Measurements from ENCODE around the gene DNAH14.

Gene DNAH14

DNA sequence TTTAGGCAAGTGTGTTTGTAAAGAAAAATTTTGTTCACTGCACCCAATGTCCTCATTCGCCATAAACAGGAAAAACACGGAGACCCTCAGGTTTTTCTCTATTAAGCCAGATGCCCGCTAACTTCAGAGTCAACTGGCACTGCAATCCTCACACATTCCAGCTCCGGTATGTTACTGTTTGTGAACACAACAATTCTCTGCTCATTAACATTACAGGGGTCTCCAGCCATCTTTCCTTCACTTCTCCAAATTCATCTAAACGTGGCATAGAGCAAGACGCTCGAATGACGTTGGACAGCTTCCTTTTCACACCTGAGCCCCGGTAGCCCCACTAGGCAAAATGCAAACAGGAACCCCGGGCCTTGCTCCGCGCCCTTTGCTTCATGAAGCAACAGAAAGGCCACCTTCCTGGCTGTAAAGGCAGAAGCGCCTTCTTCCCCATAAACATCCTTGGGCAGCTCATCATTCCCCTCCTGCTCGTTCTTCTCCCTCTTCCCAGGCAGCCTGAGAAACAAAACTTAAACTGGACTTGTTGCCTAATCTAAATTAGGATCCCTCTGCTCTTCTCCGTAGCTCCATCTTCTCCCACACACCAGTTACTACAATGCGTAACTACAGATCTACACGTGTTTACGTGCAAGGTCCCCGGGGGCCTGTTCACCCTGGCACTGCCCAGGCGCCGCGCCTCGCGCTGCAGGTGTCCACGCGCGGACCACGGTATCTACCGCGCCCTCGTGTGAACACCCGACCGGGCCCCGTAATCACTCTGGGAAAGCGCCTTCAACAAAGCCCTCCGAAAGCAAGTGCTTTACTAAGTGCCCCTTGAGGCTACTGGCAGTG is 497.1 kb downstream of the DNAH14 start:
- Histone ChIP-seq H3K9ac (ENCODE audit: low read length) (peak overlapping the region; percentile 82), H3K4me3 (ENCODE audit: low read depth, low read length) (peak overlapping the region; percentile 97), H3K4me1 (ENCODE audit: control insufficient read depth, insufficient read depth, low read length) (peaks cover 32% of the 10 kb centered on the region), H3K9me3 (ENCODE audit: control insufficient read depth, insufficient read depth, low read depth, low read length) (peaks cover 11% of the 10 kb centered on the region; the same call in 1 of the 2 replicates), H3K36me3 (ENCODE audit: control insufficient read depth, insufficient read depth, low read length) (peaks cover 9% of the 10 kb centered on the region), H3K27ac (ENCODE audit: low read depth, low read length) (no peak overlapping the region), H3K27me3 (ENCODE audit: control insufficient read depth, insufficient read depth, low read length) (peaks cover 13% of the 10 kb centered on the region; the same call in 1 of the 2 replicates)

DNA sequence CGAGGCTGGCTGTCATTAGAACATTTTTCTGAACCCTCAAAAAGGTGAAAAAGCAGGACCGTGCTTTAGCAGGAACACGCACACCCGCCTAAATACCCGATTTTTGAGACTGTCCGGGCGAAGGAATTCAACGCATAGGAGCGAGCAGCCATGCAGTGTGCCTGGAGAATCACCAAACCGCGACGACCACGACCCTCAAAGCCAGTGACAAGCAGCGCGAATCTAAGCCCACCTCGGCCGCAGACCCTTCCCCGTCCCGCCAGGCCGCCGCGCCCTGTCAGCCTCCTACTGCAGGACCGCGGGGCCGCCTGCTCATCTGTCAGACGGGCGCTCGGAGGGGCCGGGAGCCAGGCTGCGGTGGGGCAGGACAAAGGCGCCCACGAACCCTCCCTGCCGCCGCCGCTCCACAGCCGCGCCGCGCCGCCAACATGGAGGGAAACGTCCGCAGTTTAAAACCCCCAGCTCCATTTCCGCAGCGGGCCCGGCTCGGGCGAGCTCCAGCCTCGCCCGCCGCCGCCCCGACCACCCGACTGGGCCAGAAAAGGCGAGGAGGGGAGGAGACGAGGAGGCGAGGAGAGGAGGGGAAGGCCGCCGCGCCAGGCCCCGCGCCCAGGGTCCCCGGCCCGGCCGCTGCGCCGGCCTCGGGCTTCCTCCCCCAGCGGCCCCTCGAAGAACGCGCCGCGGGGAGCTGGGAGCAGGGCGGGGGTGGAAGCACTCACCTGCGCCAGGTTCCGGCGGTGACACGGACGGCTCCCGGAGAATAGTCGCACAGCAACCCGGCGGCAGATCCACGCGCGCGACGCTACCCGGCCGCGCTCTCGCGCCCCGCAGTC is 498.0 kb downstream of the DNAH14 start, which contains the start of gene LBR:
Gene LBR (minus strand): TSS at position 804 of the 833 bp plus-strand sequence. CDS start 3,963 bp downstream, outside the sequence.
- Histone ChIP-seq H3K9me3 (ENCODE audit: control insufficient read depth, insufficient read depth, low read depth, low read length) (peaks cover 14% of the 10 kb centered on the region; the same call in 1 of the 2 replicates), H3K4me3 (ENCODE audit: low read depth, low read length) (peak within 1 kb of the TSS; percentile 97), H3K9ac (ENCODE audit: low read length) (peak within 1 kb of the TSS; percentile 83), H3K27me3 (ENCODE audit: control insufficient read depth, insufficient read depth, low read length) (peaks cover 13% of the 10 kb centered on the region; the same call in 1 of the 2 replicates), H3K36me3 (ENCODE audit: control insufficient read depth, insufficient read depth, low read length) (peaks cover 3% of the 10 kb centered on the region; the same call in 1 of the 2 replicates), H3K27ac (ENCODE audit: low read depth, low read length) (peak within 1 kb of the TSS; percentile 57; the same call in 1 of the 2 replicates), H3K4me1 (ENCODE audit: control insufficient read depth, insufficient read depth, low read length) (peaks cover 32% of the 10 kb centered on the region)

DNA sequence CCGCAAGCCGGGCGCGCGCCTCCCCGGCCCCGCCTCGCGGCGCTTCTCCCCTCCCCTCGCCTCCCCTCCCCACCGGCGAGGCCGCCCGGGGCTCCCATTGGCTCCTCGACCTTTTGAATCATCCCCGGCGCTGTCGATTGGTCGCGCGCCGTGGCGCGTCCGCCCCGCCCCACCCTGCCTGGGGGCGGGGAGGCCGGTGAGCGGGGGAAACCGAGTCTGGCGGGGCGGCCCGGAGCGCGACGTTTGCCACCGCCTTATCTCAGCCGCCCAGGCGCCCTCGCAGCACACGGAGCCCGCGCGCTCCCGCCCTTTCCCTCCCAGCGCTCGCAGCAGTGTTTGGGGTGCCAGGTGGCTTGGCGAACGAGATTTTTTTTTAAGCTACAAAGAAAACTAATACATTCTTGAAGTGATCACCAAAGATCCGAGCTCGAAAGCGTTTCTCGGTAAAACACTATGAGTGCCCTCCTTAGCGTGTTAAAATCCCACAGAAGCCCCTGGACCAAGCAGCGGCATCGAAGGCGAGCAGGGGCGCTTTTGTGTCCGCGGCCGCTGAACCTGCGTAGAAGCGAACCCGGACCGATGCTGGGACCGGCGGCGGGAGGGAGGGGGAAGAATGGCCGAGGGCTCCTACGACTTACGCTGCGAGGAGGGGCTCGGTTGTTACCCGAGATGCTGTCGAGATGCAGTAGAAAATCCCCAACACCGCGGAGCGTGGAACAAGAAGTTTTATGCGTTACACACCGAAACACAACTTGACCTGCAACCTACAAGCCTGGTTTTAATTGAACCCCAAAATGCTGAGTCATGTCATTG is 498.8 kb downstream of the DNAH14 start:
- Histone ChIP-seq H3K9me3 (ENCODE audit: control insufficient read depth, insufficient read depth, low read depth, low read length) (peaks cover 14% of the 10 kb centered on the region; the same call in 1 of the 2 replicates), H3K36me3 (ENCODE audit: control insufficient read depth, insufficient read depth, low read length) (no peaks in the 10 kb centered on the region), H3K27ac (ENCODE audit: low read depth, low read length) (peak overlapping the region; percentile 57; the same call in 1 of the 2 replicates), H3K9ac (ENCODE audit: low read length) (peak overlapping the region; percentile 83), H3K4me3 (ENCODE audit: low read depth, low read length) (peak overlapping the region; percentile 97), H3K4me1 (ENCODE audit: control insufficient read depth, insufficient read depth, low read length) (peaks cover 31% of the 10 kb centered on the region), H3K27me3 (ENCODE audit: control insufficient read depth, insufficient read depth, low read length) (peaks cover 13% of the 10 kb centered on the region; the same call in 1 of the 2 replicates)

DNA sequence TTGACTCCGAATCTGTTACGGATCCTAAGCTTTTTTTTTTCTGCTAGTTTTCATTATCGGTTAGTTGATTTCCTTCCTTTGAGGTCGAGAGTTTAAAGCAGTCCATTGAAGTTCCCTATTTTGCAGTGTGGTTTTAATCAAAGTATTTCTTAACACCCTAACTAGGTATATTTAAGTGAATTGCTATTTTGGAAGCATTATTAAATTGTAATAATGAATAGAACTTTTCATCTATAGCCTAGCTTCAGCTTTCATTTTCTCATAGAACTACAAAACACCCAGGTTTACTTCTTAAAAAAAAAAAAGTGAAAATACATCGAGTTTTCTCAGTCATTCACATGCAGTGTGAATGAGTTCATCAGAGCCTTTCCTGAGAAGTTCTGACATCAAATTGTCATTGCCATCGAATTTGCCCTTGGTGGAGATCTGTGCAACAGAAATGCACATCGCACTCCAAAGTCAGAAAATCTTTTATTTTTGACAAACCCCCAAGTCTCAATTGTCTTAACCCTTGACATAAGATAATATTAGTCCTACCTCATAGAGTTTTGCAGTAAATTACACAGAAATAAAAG is 499.5 kb downstream of the DNAH14 start:
- Histone ChIP-seq H3K36me3 (ENCODE audit: control insufficient read depth, insufficient read depth, low read length) (no peaks in the 10 kb centered on the region), H3K27me3 (ENCODE audit: control insufficient read depth, insufficient read depth, low read length) (peaks cover 13% of the 10 kb centered on the region; the same call in 1 of the 2 replicates), H3K27ac (ENCODE audit: low read depth, low read length) (no peak overlapping the region), H3K9me3 (ENCODE audit: control insufficient read depth, insufficient read depth, low read depth, low read length) (peaks cover 14% of the 10 kb centered on the region; the same call in 1 of the 2 replicates), H3K4me1 (ENCODE audit: control insufficient read depth, insufficient read depth, low read length) (peaks cover 24% of the 10 kb centered on the region), H3K9ac (ENCODE audit: low read length) (peak overlapping the region; percentile 83), H3K4me3 (ENCODE audit: low read depth, low read length) (peak overlapping the region; percentile 97)

DNA sequence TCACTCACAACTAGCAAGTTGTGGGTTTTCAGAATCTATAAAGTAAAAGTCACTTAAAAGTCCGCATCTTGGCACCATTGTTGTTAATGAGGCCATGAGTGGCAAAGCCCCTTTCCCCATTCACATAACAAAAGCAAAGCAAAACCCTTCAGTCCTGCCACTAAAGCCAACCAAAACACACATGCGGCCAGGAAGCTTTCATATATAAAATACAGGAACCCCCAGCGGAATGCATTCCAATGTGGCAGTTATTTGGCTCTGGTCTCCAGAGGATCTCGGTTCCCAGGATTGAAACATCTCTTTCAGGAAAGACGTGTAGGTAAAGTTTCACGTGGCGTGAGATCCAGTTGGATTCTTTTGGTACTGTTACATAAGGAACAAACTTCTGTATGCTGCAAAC is 500.8 kb downstream of the DNAH14 start:
- peaks cover 13% of the 10 kb centered on the region; the same call in 1 of the 2 replicates for H3K27me3 ChIP-seq (ENCODE audit: control insufficient read depth, insufficient read depth, low read length)
- H3K27ac ChIP-seq (ENCODE audit: low read depth, low read length) = no peak overlapping the region
- H3K4me3 ChIP-seq (ENCODE audit: low read depth, low read length) = no peak overlapping the region
- peaks cover 14% of the 10 kb centered on the region; the same call in 1 of the 2 replicates for H3K9me3 ChIP-seq (ENCODE audit: control insufficient read depth, insufficient read depth, low read depth, low read length)
- H3K4me1 ChIP-seq (ENCODE audit: control insufficient read depth, insufficient read depth, low read length) = peaks cover 10% of the 10 kb centered on the region
- no peaks in the 10 kb centered on the region for H3K36me3 ChIP-seq (ENCODE audit: control insufficient read depth, insufficient read depth, low read length)
- no peak overlapping the region for H3K9ac ChIP-seq (ENCODE audit: low read length)

DNA sequence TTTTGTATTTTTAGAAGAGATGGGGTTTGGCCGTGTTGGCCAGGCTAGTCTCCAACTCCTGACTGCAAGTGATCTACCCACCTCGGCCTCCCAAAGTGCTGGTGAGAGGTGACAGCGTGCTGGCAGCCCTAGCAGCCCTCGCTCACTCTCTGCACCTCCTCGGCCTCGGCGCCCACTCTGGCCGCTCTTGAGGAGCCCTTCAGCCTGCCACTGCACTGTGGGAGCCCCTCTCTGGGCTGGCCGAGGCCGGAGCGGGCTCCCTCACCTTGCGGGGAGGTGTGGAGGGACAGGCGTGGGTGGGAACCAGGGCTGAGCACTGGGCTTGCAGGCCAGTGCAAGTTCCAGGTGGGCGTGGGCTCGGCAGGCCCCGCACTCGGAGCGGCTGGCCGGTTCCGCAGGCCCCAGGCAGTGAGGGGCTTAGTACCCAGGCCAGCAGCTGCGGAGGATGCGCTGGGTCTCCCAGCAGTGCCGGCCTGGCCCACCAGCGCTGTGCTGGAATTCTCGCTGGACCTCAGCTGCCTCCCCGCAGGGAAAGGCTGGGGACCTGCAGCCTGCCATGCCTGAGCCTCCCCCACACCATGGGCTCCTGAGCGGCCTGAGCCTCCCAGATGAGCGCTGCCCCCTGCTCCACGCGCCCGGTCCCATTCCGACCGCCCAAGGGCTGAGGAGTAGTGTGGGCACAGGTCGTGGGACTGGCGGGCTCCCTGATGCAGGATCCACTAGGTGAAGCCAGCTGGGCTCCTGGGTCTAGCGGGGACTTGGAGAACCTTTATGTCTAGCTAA is 501.8 kb downstream of the DNAH14 start:
- peaks cover 9% of the 10 kb centered on the region; the same call in 1 of the 2 replicates for H3K27me3 ChIP-seq (ENCODE audit: control insufficient read depth, insufficient read depth, low read length)
- H3K9ac ChIP-seq (ENCODE audit: low read length) = no peak overlapping the region
- H3K4me3 ChIP-seq (ENCODE audit: low read depth, low read length) = no peak overlapping the region
- peaks cover under 1% of the 10 kb centered on the region for H3K4me1 ChIP-seq (ENCODE audit: control insufficient read depth, insufficient read depth, low read length)
- H3K27ac ChIP-seq (ENCODE audit: low read depth, low read length) = no peak overlapping the region
- H3K9me3 ChIP-seq (ENCODE audit: control insufficient read depth, insufficient read depth, low read depth, low read length) = peaks cover 14% of the 10 kb centered on the region; the same call in 1 of the 2 replicates
- no peaks in the 10 kb centered on the region for H3K36me3 ChIP-seq (ENCODE audit: control insufficient read depth, insufficient read depth, low read length)

DNA sequence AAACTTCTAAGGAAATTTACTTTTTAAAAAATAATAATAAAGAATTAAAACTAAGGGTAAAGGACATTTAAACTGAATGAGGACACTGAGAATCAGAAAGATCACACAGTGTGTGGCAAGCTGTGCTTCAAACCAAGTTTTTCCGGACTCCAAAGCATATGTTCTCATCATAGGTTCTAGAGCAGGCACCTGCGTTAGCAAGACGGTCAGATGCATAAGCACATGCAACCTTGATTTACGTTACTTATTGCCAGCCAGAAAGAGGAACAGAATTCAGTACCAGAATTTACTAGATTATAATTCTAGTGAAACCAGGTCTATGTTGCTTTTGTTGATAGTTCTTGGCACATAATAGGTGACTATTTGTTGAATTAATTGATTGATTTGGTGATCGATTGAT is 504.6 kb downstream of the DNAH14 start:
- no peaks in the 10 kb centered on the region for H3K27me3 ChIP-seq (ENCODE audit: control insufficient read depth, insufficient read depth, low read length)
- H3K4me3 ChIP-seq (ENCODE audit: low read depth, low read length) = no peak overlapping the region
- no peaks in the 10 kb centered on the region for H3K36me3 ChIP-seq (ENCODE audit: control insufficient read depth, insufficient read depth, low read length)
- H3K9me3 ChIP-seq (ENCODE audit: control insufficient read depth, insufficient read depth, low read depth, low read length) = peaks cover 14% of the 10 kb centered on the region; the same call in 1 of the 2 replicates
- no peaks in the 10 kb centered on the region for H3K4me1 ChIP-seq (ENCODE audit: control insufficient read depth, insufficient read depth, low read length)
- no peak overlapping the region for H3K27ac ChIP-seq (ENCODE audit: low read depth, low read length)
- no peak overlapping the region for H3K9ac ChIP-seq (ENCODE audit: low read length)

DNA sequence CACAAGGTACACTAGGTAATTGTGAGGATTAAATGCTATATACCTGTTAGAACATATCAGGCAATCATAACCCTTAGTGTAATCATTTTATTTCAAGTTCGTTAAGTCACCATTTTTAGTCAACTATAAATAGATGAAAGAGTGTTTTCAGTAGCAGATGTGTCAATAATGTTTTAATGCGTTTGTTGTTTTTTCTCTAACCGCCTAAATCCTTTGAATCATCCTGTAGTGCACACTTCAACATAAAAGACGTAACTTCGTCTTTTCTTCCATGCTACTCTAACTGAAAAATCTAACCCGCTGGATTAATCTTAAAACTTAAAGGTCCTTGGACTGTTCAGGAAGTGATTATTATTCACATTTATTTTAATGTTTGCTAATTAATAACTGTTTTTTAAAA is 505.6 kb downstream of the DNAH14 start:
- H3K9me3 ChIP-seq (ENCODE audit: control insufficient read depth, insufficient read depth, low read depth, low read length) = peaks cover 14% of the 10 kb centered on the region; the same call in 1 of the 2 replicates
- H3K9ac ChIP-seq (ENCODE audit: low read length) = no peak overlapping the region
- H3K27me3 ChIP-seq (ENCODE audit: control insufficient read depth, insufficient read depth, low read length) = no peaks in the 10 kb centered on the region
- H3K27ac ChIP-seq (ENCODE audit: low read depth, low read length) = no peak overlapping the region
- no peaks in the 10 kb centered on the region for H3K4me1 ChIP-seq (ENCODE audit: control insufficient read depth, insufficient read depth, low read length)
- no peak overlapping the region for H3K4me3 ChIP-seq (ENCODE audit: low read depth, low read length)
- H3K36me3 ChIP-seq (ENCODE audit: control insufficient read depth, insufficient read depth, low read length) = no peaks in the 10 kb centered on the region

DNA sequence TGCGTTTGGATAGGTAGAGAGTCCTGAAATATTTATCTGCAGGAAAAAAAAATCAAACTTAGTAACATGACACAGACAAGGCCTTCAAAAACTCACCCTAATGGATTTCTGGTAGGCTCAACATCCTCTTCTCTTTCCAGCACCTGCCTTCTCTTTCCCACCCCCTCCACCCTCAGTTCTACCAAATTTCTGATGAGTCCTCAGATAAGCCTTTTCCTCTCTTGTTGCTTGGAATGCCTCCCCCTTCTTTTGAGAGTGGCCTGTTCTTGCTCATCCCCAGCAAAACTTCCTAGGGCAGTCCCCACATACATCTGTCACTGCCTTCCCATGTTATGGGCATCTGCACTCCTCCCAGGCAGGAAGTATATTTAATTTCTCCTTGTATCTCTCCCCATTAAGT is 506.0 kb downstream of the DNAH14 start:
- no peaks in the 10 kb centered on the region for H3K27me3 ChIP-seq (ENCODE audit: control insufficient read depth, insufficient read depth, low read length)
- H3K4me3 ChIP-seq (ENCODE audit: low read depth, low read length) = no peak overlapping the region
- peaks cover 12% of the 10 kb centered on the region; the same call in 1 of the 2 replicates for H3K9me3 ChIP-seq (ENCODE audit: control insufficient read depth, insufficient read depth, low read depth, low read length)
- H3K4me1 ChIP-seq (ENCODE audit: control insufficient read depth, insufficient read depth, low read length) = no peaks in the 10 kb centered on the region
- H3K36me3 ChIP-seq (ENCODE audit: control insufficient read depth, insufficient read depth, low read length) = no peaks in the 10 kb centered on the region
- no peak overlapping the region for H3K27ac ChIP-seq (ENCODE audit: low read depth, low read length)
- H3K9ac ChIP-seq (ENCODE audit: low read length) = no peak overlapping the region

Data from HUES6 (cell line).